HepG2 (cell line): ENCODE results near the gene SLC27A1. TPM values are rescaled to one million over a fixed set of nuclear protein-coding genes. Genes with fewer than 3 reads are reported as not detected.

Experiments used
- ARID2 ChIP-seq: sonication (generic); formaldehyde crosslinking; IDR thresholded peaks from 2 replicates; pipeline ENCODE4 v1.8.1; 2022; ENCODE audit warnings: mild to moderate bottlenecking, missing genetic modification reagents, borderline replicate concordance
- GFI1 ChIP-seq: sonication (generic); formaldehyde crosslinking; IDR thresholded peaks from 2 replicates; pipeline ENCODE4 v1.5.0; 2020; ENCODE audit warnings: missing genetic modification reagents, mild to moderate bottlenecking, borderline replicate concordance
- HOXA7 ChIP-seq: sonication (generic); formaldehyde crosslinking; IDR thresholded peaks from 2 replicates; pipeline ENCODE4 v1.8.1; 2022; ENCODE audit warnings: mild to moderate bottlenecking, missing genetic modification reagents, moderate library complexity
- KMT2B ChIP-seq: IDR thresholded peaks from 2 replicates; pipeline ENCODE4 v1.6.1; 2016; ENCODE audit warnings: missing genetic modification reagents, missing compliant biosample characterization
- MYNN ChIP-seq: sonication (generic); formaldehyde crosslinking; IDR thresholded peaks from 2 replicates; pipeline ENCODE4 v1.4.0; 2020; ENCODE audit warnings: mild to moderate bottlenecking, low read depth, missing genetic modification reagents
- NCOA5 ChIP-seq: sonication (generic); formaldehyde crosslinking; IDR thresholded peaks from 2 replicates; pipeline ENCODE4 v1.4.0; 2020; ENCODE audit warnings: missing genetic modification reagents
- NFE2L1 ChIP-seq: sonication (generic); formaldehyde crosslinking; IDR thresholded peaks from 2 replicates; pipeline ENCODE4 v1.4.0; 2020; ENCODE audit warnings: missing genetic modification reagents, mild to moderate bottlenecking, borderline replicate concordance
- NKX3-1 ChIP-seq: sonication (generic); formaldehyde crosslinking; IDR thresholded peaks from 2 replicates; pipeline ENCODE4 v1.5.0; 2020; ENCODE audit warnings: missing genetic modification reagents
- ZKSCAN8 ChIP-seq: IDR thresholded peaks from 2 replicates; pipeline ENCODE4 v1.6.1; 2016; ENCODE audit warnings: borderline replicate concordance, missing genetic modification reagents, missing compliant biosample characterization
- ZMYM2 ChIP-seq: sonication (generic); formaldehyde crosslinking; IDR thresholded peaks from 2 replicates; pipeline ENCODE4 v1.8.0; 2022; ENCODE audit warnings: mild to moderate bottlenecking, missing genetic modification reagents
- ZMYM3 ChIP-seq: sonication (generic); formaldehyde crosslinking; IDR thresholded peaks from 2 replicates; pipeline ENCODE4 v1.5.1; 2020; ENCODE audit warnings: mild to moderate bottlenecking, missing genetic modification reagents
- ZNF121 ChIP-seq: sonication (generic); formaldehyde crosslinking; IDR thresholded peaks from 2 replicates; pipeline ENCODE4 v1.5.0; 2020; ENCODE audit warnings: mild to moderate bottlenecking, missing genetic modification reagents
- ZNF543 ChIP-seq: sonication (generic); formaldehyde crosslinking; IDR thresholded peaks from 2 replicates; pipeline ENCODE4 v1.4.0; 2020; ENCODE audit warnings: mild to moderate bottlenecking, missing genetic modification reagents
- ZNF577 ChIP-seq: sonication (generic); formaldehyde crosslinking; IDR thresholded peaks from 2 replicates; pipeline ENCODE4 v1.4.0; 2020; ENCODE audit warnings: mild to moderate bottlenecking, low read depth, missing genetic modification reagents, borderline replicate concordance
- ZNF780A ChIP-seq: sonication (generic); formaldehyde crosslinking; IDR thresholded peaks from 2 replicates; pipeline ENCODE4 v1.8.0; 2022; ENCODE audit warnings: mild to moderate bottlenecking, missing genetic modification reagents, moderate library complexity
- ZNF788 ChIP-seq: sonication (generic); formaldehyde crosslinking; IDR thresholded peaks from 2 replicates; pipeline ENCODE4 v1.5.0; 2020; ENCODE audit warnings: mild to moderate bottlenecking, missing genetic modification reagents, borderline replicate concordance
- polyA plus RNA-seq, 8 experiments: library from polyadenylated mRNA; depleted of rRNA in 3 of 8; stranded (reverse) in 7 of 8; unstranded in 1 of 8; fragments of >200 nt; fragmentation: Illumina TruSeq in 4 of 8; extraction: Trizol in 4 of 8; gene quantifications; 2 replicates each; pipeline versions ENCODE4 v1.2.1 to v1.2.3, GENCODE V29; 2011 to 2016; ENCODE audit warnings: low read depth in 4 of 8, missing spikeins in 1 of 8, mixed read lengths in 1 of 8; ENCODE audit not compliant: insufficient read depth in 1 of 8
- total RNA-seq, 5 experiments: library from RNA; depleted of rRNA; stranded (reverse); fragments of >200 nt; fragmentation: Illumina TruSeq; extraction: Trizol; gene quantifications; 2 replicates each; pipeline ENCODE4 v1.2.3, GENCODE V29; 2016; ENCODE audit warnings: low read depth in 1 of 5
- TF ChIP-seq, protein P1 (sequence below): sonication (generic); formaldehyde crosslinking; IDR thresholded peaks from 2 replicates; pipeline ENCODE4 v1.5.0; 2020; ENCODE audit warnings: missing genetic modification reagents, mild to moderate bottlenecking, borderline replicate concordance
- TF ChIP-seq, protein P2 (sequence below): fragments of 450-650 bp; IDR thresholded peaks from 2 replicates; pipeline ENCODE4 v1.6.1; 2016
- TF ChIP-seq, protein P3 (sequence below): sonication (generic); formaldehyde crosslinking; conservative IDR thresholded peaks from 2 replicates; pipeline ENCODE4 v1.5.0; 2020; ENCODE audit warnings: missing genetic modification reagents
- TF ChIP-seq, protein P4 (sequence below): sonication (generic); formaldehyde crosslinking; IDR thresholded peaks from 2 replicates; pipeline ENCODE4 v1.9.0; 2022; ENCODE audit warnings: low read depth, missing genetic modification reagents
- TF ChIP-seq, protein P5 (sequence below): sonication (generic); formaldehyde crosslinking; IDR thresholded peaks from 2 replicates; pipeline ENCODE4 v1.8.0; 2022; ENCODE audit warnings: mild to moderate bottlenecking, missing genetic modification reagents

The SLC27A1 gene
- total and polyA plus RNA-seq, 2 of the 13 experiments (the other 11 are each of a cell fraction or from before 2014, with no cell fraction given): 4.1 to 8.8 TPM

DNA sequence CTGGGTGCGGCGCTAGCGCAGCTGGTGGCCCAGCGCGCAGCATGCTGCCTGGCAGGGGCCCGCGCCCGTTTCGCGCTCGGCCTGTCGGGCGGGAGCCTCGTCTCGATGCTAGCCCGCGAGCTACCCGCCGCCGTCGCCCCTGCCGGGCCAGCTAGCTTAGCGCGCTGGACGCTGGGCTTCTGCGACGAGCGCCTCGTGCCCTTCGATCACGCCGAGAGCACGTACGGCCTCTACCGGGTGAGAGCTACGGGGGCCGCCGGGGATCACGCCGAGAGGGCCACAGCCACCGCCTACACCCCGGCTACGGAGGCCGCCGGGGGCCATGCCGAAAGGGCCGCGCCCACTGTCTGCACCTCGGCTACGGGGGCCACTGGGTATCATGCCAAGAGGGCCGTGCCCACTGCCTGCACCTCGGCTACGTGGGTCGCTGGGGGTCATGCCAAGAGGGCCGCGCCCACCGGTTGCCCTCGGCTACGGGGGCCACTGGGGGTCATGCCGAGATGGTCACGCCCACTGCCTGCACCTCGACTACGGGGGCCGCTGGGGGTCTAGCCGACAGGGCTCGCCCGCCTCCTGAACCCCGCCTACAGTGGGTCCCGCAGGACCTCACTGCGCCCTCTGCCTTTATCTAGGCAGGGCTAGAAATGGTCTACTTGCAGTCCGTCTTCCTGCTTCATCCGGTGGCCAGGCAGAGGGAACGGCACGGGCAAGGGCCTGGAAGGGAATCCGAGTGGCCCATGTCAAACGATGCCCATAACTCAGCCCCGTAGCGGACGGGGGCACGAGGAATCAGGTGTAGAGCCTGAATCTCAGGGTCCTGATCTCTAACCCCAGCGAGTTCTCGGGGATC lies 41.6 kb downstream of the SLC27A1 start (continued):
- TF ChIP-seq NCOA5 (CRISPR knock-in tag): no peak
- TF ChIP-seq KMT2B (CRISPR knock-in tag): peak; percentile 82
- no peak; the same call in 1 of the 2 replicates for TF ChIP-seq NKX3-1
- TF ChIP-seq, protein P1, sequence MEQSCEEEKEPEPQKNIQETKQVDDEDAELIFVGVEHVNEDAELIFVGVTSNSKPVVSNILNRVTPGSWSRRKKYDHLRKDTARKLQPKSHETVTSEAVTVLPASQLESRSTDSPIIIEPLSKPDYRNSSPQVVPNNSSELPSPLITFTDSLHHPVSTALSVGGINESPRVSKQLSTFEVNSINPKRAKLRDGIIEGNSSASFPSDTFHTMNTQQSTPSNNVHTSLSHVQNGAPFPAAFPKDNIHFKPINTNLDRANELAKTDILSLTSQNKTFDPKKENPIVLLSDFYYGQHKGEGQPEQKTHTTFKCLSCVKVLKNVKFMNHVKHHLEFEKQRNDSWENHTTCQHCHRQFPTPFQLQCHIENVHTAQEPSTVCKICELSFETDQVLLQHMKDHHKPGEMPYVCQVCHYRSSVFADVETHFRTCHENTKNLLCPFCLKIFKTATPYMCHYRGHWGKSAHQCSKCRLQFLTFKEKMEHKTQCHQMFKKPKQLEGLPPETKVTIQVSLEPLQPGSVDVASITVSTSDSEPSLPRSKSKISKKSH (CRISPR knock-in tag): peak; percentile 15; the same call in 1 of the 2 replicates
- TF ChIP-seq ZMYM3 (CRISPR knock-in tag): peak; percentile 91
- peak; percentile 72 for TF ChIP-seq ZMYM2 (CRISPR knock-in tag)
- peak; percentile 91; the same call in 1 of the 2 replicates for TF ChIP-seq ZNF780A (CRISPR knock-in tag)
- TF ChIP-seq MYNN (CRISPR knock-in tag): no peak; the same call in none of the 2 replicates
- TF ChIP-seq, protein P2, sequence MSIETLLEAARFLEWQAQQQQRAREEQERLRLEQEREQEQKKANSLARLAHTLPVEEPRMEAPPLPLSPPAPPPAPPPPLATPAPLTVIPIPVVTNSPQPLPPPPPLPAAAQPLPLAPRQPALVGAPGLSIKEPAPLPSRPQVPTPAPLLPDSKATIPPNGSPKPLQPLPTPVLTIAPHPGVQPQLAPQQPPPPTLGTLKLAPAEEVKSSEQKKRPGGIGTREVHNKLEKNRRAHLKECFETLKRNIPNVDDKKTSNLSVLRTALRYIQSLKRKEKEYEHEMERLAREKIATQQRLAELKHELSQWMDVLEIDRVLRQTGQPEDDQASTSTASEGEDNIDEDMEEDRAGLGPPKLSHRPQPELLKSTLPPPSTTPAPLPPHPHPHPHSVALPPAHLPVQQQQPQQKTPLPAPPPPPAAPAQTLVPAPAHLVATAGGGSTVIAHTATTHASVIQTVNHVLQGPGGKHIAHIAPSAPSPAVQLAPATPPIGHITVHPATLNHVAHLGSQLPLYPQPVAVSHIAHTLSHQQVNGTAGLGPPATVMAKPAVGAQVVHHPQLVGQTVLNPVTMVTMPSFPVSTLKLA: 0 out of 2 replicates have a peak, but pooled peaks have one; percentile 15
- peak; percentile 91; the same call in 1 of the 2 replicates for TF ChIP-seq ZNF577
- no peak for TF ChIP-seq ARID2 (CRISPR knock-in tag)
- no peak for TF ChIP-seq HOXA7
- TF ChIP-seq, protein P3, sequence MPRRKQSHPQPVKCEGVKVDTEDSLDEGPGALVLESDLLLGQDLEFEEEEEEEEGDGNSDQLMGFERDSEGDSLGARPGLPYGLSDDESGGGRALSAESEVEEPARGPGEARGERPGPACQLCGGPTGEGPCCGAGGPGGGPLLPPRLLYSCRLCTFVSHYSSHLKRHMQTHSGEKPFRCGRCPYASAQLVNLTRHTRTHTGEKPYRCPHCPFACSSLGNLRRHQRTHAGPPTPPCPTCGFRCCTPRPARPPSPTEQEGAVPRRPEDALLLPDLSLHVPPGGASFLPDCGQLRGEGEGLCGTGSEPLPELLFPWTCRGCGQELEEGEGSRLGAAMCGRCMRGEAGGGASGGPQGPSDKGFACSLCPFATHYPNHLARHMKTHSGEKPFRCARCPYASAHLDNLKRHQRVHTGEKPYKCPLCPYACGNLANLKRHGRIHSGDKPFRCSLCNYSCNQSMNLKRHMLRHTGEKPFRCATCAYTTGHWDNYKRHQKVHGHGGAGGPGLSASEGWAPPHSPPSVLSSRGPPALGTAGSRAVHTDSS (CRISPR knock-in tag): no peak
- 0 out of 2 replicates have a peak, but pooled peaks have one; percentile 42 for TF ChIP-seq ZKSCAN8
- peak; percentile 46; the same call in 1 of the 2 replicates for TF ChIP-seq ZNF121 (CRISPR knock-in tag)
- TF ChIP-seq, protein P4, sequence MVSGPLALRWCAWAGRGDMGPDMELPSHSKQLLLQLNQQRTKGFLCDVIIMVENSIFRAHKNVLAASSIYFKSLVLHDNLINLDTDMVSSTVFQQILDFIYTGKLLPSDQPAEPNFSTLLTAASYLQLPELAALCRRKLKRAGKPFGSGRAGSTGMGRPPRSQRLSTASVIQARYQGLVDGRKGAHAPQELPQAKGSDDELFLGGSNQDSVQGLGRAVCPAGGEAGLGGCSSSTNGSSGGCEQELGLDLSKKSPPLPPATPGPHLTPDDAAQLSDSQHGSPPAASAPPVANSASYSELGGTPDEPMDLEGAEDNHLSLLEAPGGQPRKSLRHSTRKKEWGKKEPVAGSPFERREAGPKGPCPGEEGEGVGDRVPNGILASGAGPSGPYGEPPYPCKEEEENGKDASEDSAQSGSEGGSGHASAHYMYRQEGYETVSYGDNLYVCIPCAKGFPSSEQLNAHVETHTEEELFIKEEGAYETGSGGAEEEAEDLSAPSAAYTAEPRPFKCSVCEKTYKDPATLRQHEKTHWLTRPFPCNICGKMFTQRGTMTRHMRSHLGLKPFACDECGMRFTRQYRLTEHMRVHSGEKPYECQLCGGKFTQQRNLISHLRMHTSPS: peak; percentile 100
- peak; percentile 69; the same call in 1 of the 2 replicates for TF ChIP-seq GFI1 (CRISPR knock-in tag)
- TF ChIP-seq, protein P5, sequence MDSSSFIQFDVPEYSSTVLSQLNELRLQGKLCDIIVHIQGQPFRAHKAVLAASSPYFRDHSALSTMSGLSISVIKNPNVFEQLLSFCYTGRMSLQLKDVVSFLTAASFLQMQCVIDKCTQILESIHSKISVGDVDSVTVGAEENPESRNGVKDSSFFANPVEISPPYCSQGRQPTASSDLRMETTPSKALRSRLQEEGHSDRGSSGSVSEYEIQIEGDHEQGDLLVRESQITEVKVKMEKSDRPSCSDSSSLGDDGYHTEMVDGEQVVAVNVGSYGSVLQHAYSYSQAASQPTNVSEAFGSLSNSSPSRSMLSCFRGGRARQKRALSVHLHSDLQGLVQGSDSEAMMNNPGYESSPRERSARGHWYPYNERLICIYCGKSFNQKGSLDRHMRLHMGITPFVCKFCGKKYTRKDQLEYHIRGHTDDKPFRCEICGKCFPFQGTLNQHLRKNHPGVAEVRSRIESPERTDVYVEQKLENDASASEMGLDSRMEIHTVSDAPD (CRISPR knock-in tag): no peak
- no peak; the same call in 1 of the 2 replicates for TF ChIP-seq NFE2L1 (CRISPR knock-in tag)
- TF ChIP-seq ZNF543 (CRISPR knock-in tag): peak; percentile 98
- peak; percentile 90 for TF ChIP-seq ZNF788
